ENCODE measurements around the gene VAMP8. TPM values are rescaled to one million over a fixed set of nuclear protein-coding genes. Genes with fewer than 3 reads are reported as not detected.
"Not testable (repeated sequence)": the region's sequence is repeated elsewhere in the genome, so short reads cannot be mapped to it uniquely, and the experiment has no call there.

VAMP8 gene
- total RNA-seq, 4 donors from 2014 or later = 23.3 to 48.7 (median 46.1) TPM

DNA sequence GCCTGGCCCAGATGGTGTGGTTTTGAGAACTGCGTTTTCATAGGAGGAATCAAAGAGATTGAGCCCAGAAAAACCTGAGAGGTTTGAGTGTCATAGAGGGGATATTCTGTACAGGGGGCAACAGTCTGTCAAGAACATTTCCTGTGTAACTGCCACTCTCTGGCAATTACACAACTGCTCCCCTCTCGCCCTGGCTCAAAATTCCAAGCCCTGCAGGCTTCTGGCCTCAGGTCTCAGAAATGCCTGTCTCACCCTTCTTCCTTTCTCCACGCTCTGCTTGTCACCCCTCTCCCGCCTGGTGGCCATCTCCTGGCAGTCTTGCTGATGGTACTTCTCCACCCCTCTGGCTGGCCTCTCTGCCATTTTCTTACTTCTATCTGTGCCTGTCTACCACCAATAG lies 10.8 kb downstream of the VAMP8 start:
- TF ChIP-seq, protein P1, sequence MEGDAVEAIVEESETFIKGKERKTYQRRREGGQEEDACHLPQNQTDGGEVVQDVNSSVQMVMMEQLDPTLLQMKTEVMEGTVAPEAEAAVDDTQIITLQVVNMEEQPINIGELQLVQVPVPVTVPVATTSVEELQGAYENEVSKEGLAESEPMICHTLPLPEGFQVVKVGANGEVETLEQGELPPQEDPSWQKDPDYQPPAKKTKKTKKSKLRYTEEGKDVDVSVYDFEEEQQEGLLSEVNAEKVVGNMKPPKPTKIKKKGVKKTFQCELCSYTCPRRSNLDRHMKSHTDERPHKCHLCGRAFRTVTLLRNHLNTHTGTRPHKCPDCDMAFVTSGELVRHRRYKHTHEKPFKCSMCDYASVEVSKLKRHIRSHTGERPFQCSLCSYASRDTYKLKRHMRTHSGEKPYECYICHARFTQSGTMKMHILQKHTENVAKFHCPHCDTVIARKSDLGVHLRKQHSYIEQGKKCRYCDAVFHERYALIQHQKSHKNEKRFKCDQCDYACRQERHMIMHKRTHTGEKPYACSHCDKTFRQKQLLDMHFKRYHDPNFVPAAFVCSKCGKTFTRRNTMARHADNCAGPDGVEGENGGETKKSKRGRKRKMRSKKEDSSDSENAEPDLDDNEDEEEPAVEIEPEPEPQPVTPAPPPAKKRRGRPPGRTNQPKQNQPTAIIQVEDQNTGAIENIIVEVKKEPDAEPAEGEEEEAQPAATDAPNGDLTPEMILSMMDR (IDR thresholded peaks at IDR 0.05) = no peak
- no peak for DNase-seq (ENCODE audit: low spot score)
- no peak for ATAC-seq (ENCODE audit: low FRiP score)

DNA sequence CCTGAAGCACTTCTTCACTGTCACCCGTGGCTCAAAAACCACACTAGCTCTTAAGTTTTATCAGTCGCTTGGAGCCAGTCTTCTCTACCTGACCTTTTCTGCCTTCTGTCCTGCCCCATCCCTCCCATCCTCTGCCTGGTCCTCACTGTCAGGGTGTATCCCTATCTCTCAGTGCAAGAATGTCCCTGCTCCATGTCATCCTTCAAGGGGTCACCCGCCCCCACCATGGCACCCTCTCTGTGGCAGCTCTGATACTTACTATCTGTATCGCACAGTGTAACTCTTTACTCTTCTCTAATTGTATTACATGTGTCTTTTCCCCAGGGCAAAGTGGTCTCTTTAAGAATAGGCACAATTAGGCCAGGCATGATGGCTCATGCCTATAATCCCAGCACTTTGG lies 11.3 kb downstream of the VAMP8 start:
- no peak for ATAC-seq (ENCODE audit: low FRiP score)
- TF ChIP-seq, protein P1 (IDR thresholded peaks at IDR 0.05) = no peak
- DNase-seq (ENCODE audit: low spot score) = no peak

DNA sequence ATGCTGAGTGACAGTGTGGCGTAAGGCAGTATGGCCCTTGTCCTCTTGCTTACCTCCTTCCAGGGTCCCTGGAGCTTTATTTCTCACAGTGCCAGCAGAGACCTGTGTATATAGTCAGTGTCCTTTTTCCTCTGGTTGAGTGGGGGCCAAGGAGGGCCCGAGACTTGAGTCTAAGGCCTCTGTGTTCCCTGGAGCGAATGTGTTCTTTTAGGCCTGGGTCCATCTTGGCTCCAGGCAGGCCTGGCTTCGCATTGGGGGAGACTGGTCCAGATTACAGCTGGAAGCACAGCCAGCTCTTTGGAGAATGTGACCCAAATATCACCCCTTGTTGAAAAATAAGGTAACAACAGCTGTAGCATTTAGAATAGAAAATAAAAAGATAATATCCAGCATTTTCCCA lies 11.8 kb downstream of the VAMP8 start:
- TF ChIP-seq, protein P1 (IDR thresholded peaks at IDR 0.05) = no peak
- no peak for ATAC-seq (ENCODE audit: low FRiP score)
- DNase-seq (ENCODE audit: low spot score) = no peak

DNA sequence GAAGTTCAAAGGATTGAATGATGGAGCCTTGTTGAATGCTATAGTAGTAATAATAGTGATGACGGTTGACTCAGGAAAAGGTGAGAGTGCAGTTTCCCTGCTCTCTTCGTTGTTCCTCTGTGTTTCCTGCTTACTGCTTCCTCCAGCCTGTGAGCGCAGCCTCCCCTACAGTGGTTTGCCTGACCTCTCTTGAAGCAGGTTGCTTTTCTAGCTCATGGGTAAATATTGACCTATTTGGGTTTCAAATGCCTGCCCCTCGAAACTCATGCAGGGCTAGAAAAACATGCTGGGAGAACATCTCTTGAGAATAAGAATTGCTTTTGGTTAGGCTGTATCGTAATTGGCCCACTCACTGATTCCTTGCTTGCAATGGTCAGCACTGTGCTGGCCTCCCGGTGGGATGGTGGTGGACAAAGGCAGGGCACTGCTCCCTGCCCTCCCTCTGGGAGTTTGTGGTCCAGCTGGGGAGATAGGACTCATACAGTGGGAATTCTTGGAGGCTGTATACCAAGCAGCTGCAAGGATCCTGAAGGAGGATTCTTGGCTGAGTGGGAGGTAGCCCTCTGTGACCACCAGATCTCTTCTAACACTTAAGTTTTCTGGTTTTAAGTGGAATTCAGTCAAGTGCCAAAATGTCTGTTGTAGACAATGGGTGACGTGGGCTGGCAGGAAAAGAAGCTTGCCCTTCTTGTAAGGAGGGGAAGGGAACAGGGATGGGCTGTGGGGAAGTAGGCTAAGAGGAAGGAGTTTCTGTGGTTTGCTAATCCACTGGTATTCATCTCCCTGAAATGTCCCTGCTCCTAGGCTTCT lies 12.8 kb downstream of the VAMP8 start:
- TF ChIP-seq, protein P1 (IDR thresholded peaks at IDR 0.05) = no peak
- ATAC-seq (ENCODE audit: low FRiP score) (no peak), DNase-seq (ENCODE audit: low spot score) (no peak)

DNA sequence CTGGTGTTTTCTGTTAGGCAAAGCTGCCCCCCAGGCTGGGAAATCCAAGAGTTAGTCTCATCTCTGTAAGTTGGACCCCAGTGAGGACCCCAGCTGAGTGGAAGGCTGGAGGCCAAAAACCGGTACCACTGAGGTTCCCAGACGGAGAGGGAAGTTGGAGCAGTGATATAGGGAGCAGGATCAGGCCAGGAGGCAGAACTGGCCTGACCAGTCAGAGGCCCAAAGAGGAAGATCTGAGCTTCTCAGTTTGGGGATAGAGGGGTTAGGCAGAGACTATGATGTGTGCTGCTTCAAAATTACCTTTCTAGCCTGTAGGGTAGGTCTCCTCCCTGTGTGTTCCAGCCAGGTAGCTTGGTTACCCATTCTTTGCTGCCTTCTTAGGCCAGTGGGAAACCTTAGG lies 13.6 kb downstream of the VAMP8 start:
- DNase-seq (ENCODE audit: low spot score) (no peak), ATAC-seq (ENCODE audit: low FRiP score) (no peak)
- TF ChIP-seq, protein P1 (IDR thresholded peaks at IDR 0.05) = no peak

DNA sequence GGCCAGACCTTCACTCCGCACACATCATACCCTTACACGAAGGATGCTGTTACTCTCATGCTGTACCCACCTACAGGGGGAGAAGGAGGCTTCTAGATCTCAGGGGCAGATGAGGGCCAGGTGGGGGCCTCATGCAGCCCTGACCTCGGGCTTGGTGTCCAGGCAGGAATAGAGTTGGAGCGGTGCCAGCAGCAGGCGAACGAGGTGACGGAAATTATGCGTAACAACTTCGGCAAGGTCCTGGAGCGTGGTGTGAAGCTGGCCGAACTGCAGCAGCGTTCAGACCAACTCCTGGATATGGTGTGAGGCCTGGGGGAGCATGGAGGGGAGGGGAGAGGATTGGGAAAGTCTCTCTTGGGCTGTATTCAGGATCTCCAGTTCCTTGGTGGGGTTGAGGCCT lies 14.2 kb downstream of the VAMP8 start:
- DNase-seq (ENCODE audit: low spot score) (no peak), ATAC-seq (ENCODE audit: low FRiP score) (no peak)
- TF ChIP-seq, protein P1 (IDR thresholded peaks at IDR 0.05) = no peak

DNA sequence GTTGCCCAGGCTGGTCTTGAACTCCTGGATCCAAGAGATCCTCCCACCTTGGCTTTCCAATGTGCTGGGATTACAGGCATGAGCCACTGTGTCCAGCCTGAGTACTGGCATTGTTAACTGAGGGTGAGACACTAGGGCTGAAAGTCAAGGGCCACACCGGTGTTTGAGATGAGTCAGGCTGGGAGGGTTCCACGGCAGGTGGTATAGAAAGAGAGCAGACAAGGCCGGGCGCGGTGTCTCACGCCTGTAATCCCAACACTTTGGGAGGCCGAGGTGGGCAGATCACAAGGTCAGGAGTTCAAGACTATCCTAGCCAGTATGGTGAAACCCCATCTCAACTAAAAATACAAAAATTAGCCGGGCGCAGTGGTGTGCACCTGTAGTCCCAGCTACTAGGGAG lies 14.9 kb downstream of the VAMP8 start:
- not testable (repeated sequence) for ATAC-seq (ENCODE audit: low FRiP score); DNase-seq (ENCODE audit: low spot score)

Measured in omental fat pad (tissue), 4 donors.